Hematopoietic multipotent progenitor cell treated with erythropoietin and hydrocortisone succinate and interleukin-3 and kit ligand, for 17 days (in vitro differentiated cells): ENCODE measurements around the gene PRRX1.

Experiments used
- DNase-seq: peaks from one replicate; pipeline ENCODE4 v3.0.0-alpha.2; 2015; ENCODE audit warnings: low spot score

The PRRX1 gene

GRCh38 chr1:170723518-170723917 lies 59.6 kb downstream of the PRRX1 start:
- DNase-seq, result no peak

GRCh38 chr1:170725326-170725725 lies 61.4 kb downstream of the PRRX1 start:
- DNase-seq, result no peak

GRCh38 chr1:170727963-170728362 lies 64.0 kb downstream of the PRRX1 start:
- no peak for DNase-seq

GRCh38 chr1:170729225-170730002 lies 65.5 kb downstream of the PRRX1 start:
- DNase-seq, result no peak

- DNase-seq, result no peak
These were observed 66.1 kb downstream of the PRRX1 start for GRCh38 chr1:170730014-170730413.

GRCh38 chr1:170730438-170730837 lies 66.5 kb downstream of the PRRX1 start:
- no peak for DNase-seq

GRCh38 chr1:170731566-170732251 lies 67.8 kb downstream of the PRRX1 start:
- DNase-seq, result no peak

- no peak for DNase-seq
These were observed 68.3 kb downstream of the PRRX1 start for GRCh38 chr1:170732252-170732588.

GRCh38 chr1:170734412-170735175 lies 70.7 kb downstream of the PRRX1 start:
- no peak for DNase-seq

GRCh38 chr1:170735366-170736263 lies 71.7 kb downstream of the PRRX1 start:
- no peak for DNase-seq

- no peak for DNase-seq
These were observed 75.9 kb downstream of the PRRX1 start for GRCh38 chr1:170739803-170740202.

- no peak for DNase-seq
These were observed 77.7 kb downstream of the PRRX1 start for GRCh38 chr1:170741678-170742077.

GRCh38 chr1:170742600-170742999 lies 78.7 kb downstream of the PRRX1 start:
- DNase-seq, result no peak

GRCh38 chr1:170743083-170743482 lies 79.2 kb downstream of the PRRX1 start:
- DNase-seq, result no peak

- DNase-seq, result no peak
These were observed 85.6 kb downstream of the PRRX1 start for GRCh38 chr1:170749549-170749948.

- DNase-seq, result no peak
These were observed 86.0 kb downstream of the PRRX1 start for GRCh38 chr1:170749959-170750358.

GRCh38 chr1:170755795-170756194 lies 91.9 kb downstream of the PRRX1 start:
- no peak for DNase-seq

GRCh38 chr1:170758992-170759391 lies 95.1 kb downstream of the PRRX1 start:
- DNase-seq, result no peak

GRCh38 chr1:170765279-170765678 lies 101.3 kb downstream of the PRRX1 start:
- DNase-seq, result no peak

GRCh38 chr1:170765712-170766330 lies 101.9 kb downstream of the PRRX1 start:
- no peak for DNase-seq

GRCh38 chr1:170768929-170769328 lies 105.0 kb downstream of the PRRX1 start:
- no peak for DNase-seq
